Subcutaneous adipose tissue (tissue), 4 donors: ENCODE data around the gene CRYZL1. TPM values are rescaled to one million over a fixed set of nuclear protein-coding genes. Genes with fewer than 3 reads are reported as not detected.

Source experiments
- CTCF ChIP-seq: fragments of 450-650 bp; IDR thresholded peaks from one replicate; pipeline ENCODE4 v1.5.1; 2016; ENCODE audit warnings: low read depth, mild to moderate bottlenecking, control low read depth, antibody characterized with exemption, moderate library complexity
- total RNA-seq, 4 donors: library from RNA; depleted of rRNA; stranded (reverse); fragments of >200 nt; gene quantifications; one replicate each; pipeline ENCODE4 v1.1.0, GENCODE V29; 2016

CRYZL1 gene
- total RNA-seq, 4 donors from 2014 or later: 45.9 to 85.6 (median 69.2) TPM

- TF ChIP-seq CTCF: no peak
These were observed 21.8 kb downstream of the CRYZL1 start for GRCh38 chr21:33619726-33620125.

- TF ChIP-seq CTCF: no peak
These were observed 23.1 kb downstream of the CRYZL1 start for GRCh38 chr21:33618407-33618806.

GRCh38 chr21:33611006-33611744 is 30.4 kb downstream of the CRYZL1 start:
- TF ChIP-seq CTCF: no peak

- no peak for TF ChIP-seq CTCF
These were observed 33.0 kb downstream of the CRYZL1 start for GRCh38 chr21:33608559-33608958.

- TF ChIP-seq CTCF: no peak
These were observed 43.5 kb downstream of the CRYZL1 start for GRCh38 chr21:33598051-33598450.

GRCh38 chr21:33588485-33589335 is 52.8 kb downstream of the CRYZL1 start, which contains the start of gene DONSON:
DONSON (minus strand) TSS chr21:33588684; CDS start chr21:33588641, 43 bp downstream.
- no peak for TF ChIP-seq CTCF
